GM21447 (cell line): Measurements from ENCODE around the gene ABCC2.
"Not testable (repeated sequence)": the region's sequence is repeated elsewhere in the genome, so short reads cannot be mapped to it uniquely, and the experiment has no call there.

ENCODE experiments used
- ATAC-seq: cut with Tn5 transposase; IDR thresholded peaks from one replicate; pipeline ENCODE4 v1.9.1; 2021; ENCODE audit not compliant: unreplicated experiment

The ABCC2 gene

GRCh38 chr10:99782447-99783286 lies at the start of gene ABCC2:
ABCC2 (plus strand) TSS chr10:99782640; CDS start chr10:99782845, 205 bp downstream.
- no peak for ATAC-seq

- ATAC-seq = no peak
Observed at GRCh38 chr10:99733366-99733765, 49.1 kb upstream of the ABCC2 start.

GRCh38 chr10:99734111-99734510 lies 48.3 kb upstream of the ABCC2 start:
- ATAC-seq = not testable (repeated sequence)

- ATAC-seq = no peak
Observed at GRCh38 chr10:99740260-99740659, 42.2 kb upstream of the ABCC2 start.

GRCh38 chr10:99740933-99741559 lies 41.4 kb upstream of the ABCC2 start:
- ATAC-seq = no peak

- no peak for ATAC-seq
Observed at GRCh38 chr10:99742254-99742653, 40.2 kb upstream of the ABCC2 start.

- no peak for ATAC-seq
Observed at GRCh38 chr10:99742701-99743100, 39.7 kb upstream of the ABCC2 start.

GRCh38 chr10:99743841-99744240 lies 38.6 kb upstream of the ABCC2 start:
- ATAC-seq = no peak

- ATAC-seq = not testable (repeated sequence)
Observed at GRCh38 chr10:99746166-99746565, 36.3 kb upstream of the ABCC2 start.

- ATAC-seq = no peak
Observed at GRCh38 chr10:99748823-99749451, 33.5 kb upstream of the ABCC2 start.

- ATAC-seq = no peak
Observed at GRCh38 chr10:99750641-99751040, 31.8 kb upstream of the ABCC2 start.

GRCh38 chr10:99754670-99755069 lies 27.8 kb upstream of the ABCC2 start:
- no peak for ATAC-seq

GRCh38 chr10:99756159-99756558 lies 26.3 kb upstream of the ABCC2 start:
- ATAC-seq = no peak

- no peak for ATAC-seq
Observed at GRCh38 chr10:99758211-99758891, 24.1 kb upstream of the ABCC2 start.

GRCh38 chr10:99760321-99760720 lies 22.1 kb upstream of the ABCC2 start:
- ATAC-seq = no peak

- no peak for ATAC-seq
Observed at GRCh38 chr10:99761365-99761764, 21.1 kb upstream of the ABCC2 start.

GRCh38 chr10:99765672-99766301 lies 16.7 kb upstream of the ABCC2 start:
- no peak for ATAC-seq

GRCh38 chr10:99766302-99766681 lies 16.1 kb upstream of the ABCC2 start:
- ATAC-seq = peak; percentile 74

GRCh38 chr10:99767901-99768300 lies 14.5 kb upstream of the ABCC2 start:
- no peak for ATAC-seq

GRCh38 chr10:99768556-99768955 lies 13.9 kb upstream of the ABCC2 start:
- no peak for ATAC-seq

GRCh38 chr10:99769706-99770105 lies 12.7 kb upstream of the ABCC2 start:
- no peak for ATAC-seq
